SK-N-SH (cell line): ENCODE results near the gene RAB1A. TPM values are rescaled to one million over a fixed set of nuclear protein-coding genes. Genes with fewer than 3 reads are reported as not detected.

Source experiments
- CTCF ChIA-PET: fragments of 300-600, 350-600 bp; formaldehyde crosslinking; extraction: SDS; loops from one replicate; lab custom pipeline; 2021; lab: Yijun Ruan, JAX
- POLR2A ChIA-PET: fragments of 350-600 bp; sonication (Branson Sonifier 250); formaldehyde crosslinking; extraction: SDS; loops from one replicate; lab custom pipeline; 2020; ENCODE audit warnings: antibody characterized with exemption, inconsistent platforms; lab: Yijun Ruan, JAX
- DNase-seq: peaks from one replicate; pipeline ENCODE4 v3.0.0; 2012
- H2AFZ ChIP-seq: fragments of 200-600 bp; sonication (generic); 2 replicates; pipeline ENCODE4 v1.8.1; 2016; ENCODE audit warnings: antibody characterized with exemption, mild to moderate bottlenecking, low read depth
- H3F3A ChIP-seq: fragments of 200-600 bp; sonication (generic); replicated peaks from 2 replicates; pipeline ENCODE3; 2016; ENCODE audit warnings: antibody characterized with exemption, mild to moderate bottlenecking; ENCODE audit not compliant: insufficient read depth
- H3K27ac ChIP-seq, 2 experiments: fragments of 200-500 bp in 1 of 2; fragments of 200-600 bp in 1 of 2; sonication (Bioruptor generic) in 1 of 2; sonication (generic), shearing (Covaris generic) in 1 of 2; 2 replicates each; pipeline versions ENCODE4 v1.5.1 to v1.6.1; 2014 to 2016; ENCODE audit warnings: low read depth in 2 of 2, inconsistent platforms in 1 of 2, low read length in 1 of 2, mild to moderate bottlenecking in 1 of 2, mixed read lengths in 1 of 2
- H3K27me3 ChIP-seq: fragments of 200-600 bp; sonication (generic), shearing (Covaris generic); 2 replicates; pipeline ENCODE4 v1.6.1; 2016; ENCODE audit warnings: mixed run types; ENCODE audit not compliant: insufficient read depth
- H3K36me3 ChIP-seq, 2 experiments: fragments of 200-500 bp in 1 of 2; fragments of 200-600 bp in 1 of 2; sonication (Bioruptor generic) in 1 of 2; sonication (generic) in 1 of 2; replicated peaks in 1 of 2; 2 replicates each; pipeline versions ENCODE3 to v1.5.1; 2014 to 2016; ENCODE audit warnings: low read length in 1 of 2, mild to moderate bottlenecking in 1 of 2; ENCODE audit not compliant: insufficient read depth in 2 of 2, control insufficient read depth in 1 of 2
- H3K4me1 ChIP-seq, 2 experiments: fragments of 200-500 bp in 1 of 2; fragments of 200-600 bp in 1 of 2; sonication (Bioruptor generic) in 1 of 2; sonication (generic), shearing (Covaris generic) in 1 of 2; 2 replicates each; pipeline versions ENCODE4 v1.5.1 to v1.6.1; 2014 to 2016; ENCODE audit warnings: low read depth in 1 of 2, low read length in 1 of 2, mixed run types in 1 of 2; ENCODE audit not compliant: insufficient read depth in 2 of 2, control insufficient read depth in 1 of 2
- H3K4me2 ChIP-seq: fragments of 200-600 bp; sonication (generic), shearing (Covaris generic); 2 replicates; pipeline ENCODE4 v1.6.1; 2017; ENCODE audit warnings: mixed run types
- H3K4me3 ChIP-seq, 2 experiments: fragments of 200-500 bp in 1 of 2; fragments of 200-600 bp in 1 of 2; sonication (Bioruptor generic) in 1 of 2; sonication (generic), shearing (Covaris generic) in 1 of 2; 2 replicates each; pipeline versions ENCODE4 v1.5.1 to v1.8.1; 2014 to 2016; ENCODE audit warnings: low read depth in 2 of 2, inconsistent platforms in 1 of 2, low read length in 1 of 2, mild to moderate bottlenecking in 1 of 2, mixed read lengths in 1 of 2, moderate library complexity in 1 of 2
- H3K79me2 ChIP-seq: fragments of 200-600 bp; sonication (generic); 2 replicates; pipeline ENCODE4 v1.8.1; 2017; ENCODE audit warnings: mild to moderate bottlenecking; ENCODE audit not compliant: insufficient read depth
- H3K9ac ChIP-seq: fragments of 200-600 bp; sonication (generic); 2 replicates; pipeline ENCODE4 v1.6.1; 2017; ENCODE audit warnings: mixed run types
- H3K9me2 ChIP-seq: fragments of 200-600 bp; sonication (generic); 2 replicates; pipeline ENCODE4 v1.6.1; 2017; ENCODE audit warnings: mixed run types
- H3K9me3 ChIP-seq: fragments of 200-600 bp; sonication (generic); 2 replicates; pipeline ENCODE4 v1.6.1; 2017; ENCODE audit warnings: mixed run types, mild to moderate bottlenecking, moderate library complexity
- H4K20me1 ChIP-seq: fragments of 200-600 bp; sonication (generic); 2 replicates; pipeline ENCODE4 v1.6.1; 2017; ENCODE audit warnings: mild to moderate bottlenecking, mixed run types; ENCODE audit not compliant: insufficient read depth
- CTCF ChIP-seq: fragments of 200-600 bp; sonication (generic); IDR thresholded peaks from 2 replicates; pipeline ENCODE4 v1.6.1; 2017; ENCODE audit warnings: antibody characterized with exemption, mild to moderate bottlenecking, moderate library complexity
- EP300 ChIP-seq, 2 experiments: IDR thresholded peaks; 2 replicates each; pipeline versions ENCODE4 v1.4.0 to v1.6.1; 2012; ENCODE audit warnings: borderline replicate concordance in 1 of 2, low read depth in 1 of 2, low read length in 1 of 2
- IRF3 ChIP-seq: fragments of 150-350 bp; IDR thresholded peaks from 2 replicates; pipeline ENCODE4 v1.6.1; 2016; ENCODE audit warnings: mild to moderate bottlenecking, low read depth, low read length
- JUND ChIP-seq: IDR thresholded peaks from 2 replicates; pipeline ENCODE4 v1.4.0; 2012
- MXI1 ChIP-seq: IDR thresholded peaks from 2 replicates; pipeline ENCODE4 v1.6.1; 2012; ENCODE audit warnings: mild to moderate bottlenecking, low read depth, low read length, improper control_type of control experiment
- NFIC ChIP-seq: IDR thresholded peaks from 2 replicates; pipeline ENCODE4 v1.4.0; 2012; ENCODE audit warnings: borderline replicate concordance
- PBX3 ChIP-seq: IDR thresholded peaks from 2 replicates; pipeline ENCODE4; 2012
- POLR2AphosphoS5 ChIP-seq: IDR thresholded peaks from 2 replicates; pipeline ENCODE4 v1.6.1; 2012; ENCODE audit warnings: low read depth, low read length
- RAD21 ChIP-seq: IDR thresholded peaks from 2 replicates; pipeline ENCODE4 v1.6.1; 2012; ENCODE audit warnings: mild to moderate bottlenecking, low read length
- REST ChIP-seq: IDR thresholded peaks from 2 replicates; pipeline ENCODE4 v1.6.1; 2012; ENCODE audit warnings: mild to moderate bottlenecking, low read depth, low read length, moderate library complexity
- SMC3 ChIP-seq: IDR thresholded peaks from 2 replicates; pipeline ENCODE4 v1.6.1; 2012; ENCODE audit warnings: low read depth, low read length, improper control_type of control experiment
- USF2 ChIP-seq: fragments of 150-350 bp; IDR thresholded peaks from 2 replicates; pipeline ENCODE4 v1.6.1; 2017; ENCODE audit warnings: antibody characterized with exemption, low read length, low read depth, borderline replicate concordance
- WGBS: methylation state at CpG from one replicate; pipeline ENCODE4 v1.1.6; 2017; ENCODE audit warnings: low lambda C conversion rate; 5-methylcytosine and 5-hydroxymethylcytosine counted together
- polyA plus RNA-seq, 3 experiments: library from polyadenylated mRNA; depleted of rRNA; stranded (reverse); fragments of >200 nt; gene quantifications; 2 replicates each; pipeline ENCODE4 v1.2.3, GENCODE V29; 2012

RAB1A gene
- polyA plus RNA-seq, 1 of the 3 experiments (the other 2 are of a cell fraction): 113 TPM

GRCh38 chr2:65103013-65103715, 26.7 kb downstream of the RAB1A start:
- ChIA-PET CTCF (no interaction called here), POLR2A (no interaction called here)
- Histone ChIP-seq H3K4me2 (no peak overlapping the region), H3K9me3 (no peaks in the 10 kb centered on the region), H3K27me3 (no peaks in the 10 kb centered on the region), H4K20me1 (peaks cover 97% of the 10 kb centered on the region), H3K9ac (no peak overlapping the region), H3K27ac (peak overlapping the region in 1 of 2 experiments; percentile 21; a peak in 1 of 4 replicates), H3K36me3 (peaks cover 10 to 72% of the 10 kb centered on the region in 2 experiments), H3K4me3 (no peak overlapping the region), H3K9me2 (no peaks in the 10 kb centered on the region), H3K79me2 (peaks cover 98% of the 10 kb centered on the region), H3K4me1 (no peaks in the 10 kb centered on the region), H3F3A (peaks cover 15% of the 10 kb centered on the region), H2AFZ (no peak overlapping the region)
- no peak for TF ChIP-seq MXI1
- no peak for TF ChIP-seq SMC3
- no peak for TF ChIP-seq CTCF
- no peak for TF ChIP-seq RAD21
- TF ChIP-seq IRF3: no peak
- no peak for TF ChIP-seq PBX3
- TF ChIP-seq POLR2AphosphoS5: no peak
- no peak for TF ChIP-seq EP300 (IDR thresholded peaks at IDR 0.05; ENCODE audit: borderline replicate concordance in 1 of 2, low read depth in 1 of 2, low read length in 1 of 2)
- TF ChIP-seq NFIC: no peak
- TF ChIP-seq USF2: no peak
- no peak for TF ChIP-seq JUND
- TF ChIP-seq REST: no peak
- DNase-seq: no peak
- WGBS: 96% methylated on average over 6 of the region's 6 CpGs
